Measurements from ENCODE around the gene KCNJ6.

Gene KCNJ6

GRCh38 chr21:37675202-37675801 is 241.0 kb downstream of the KCNJ6 start:
- Histone ChIP-seq H2AFZ (ENCODE audit: low read length) (no peak overlapping the region), H3K27ac (ENCODE audit: low read depth, low read length, poor library complexity, severe bottlenecking) (no peak overlapping the region), H4K20me1 (ENCODE audit: insufficient read depth, low read length) (no peaks in the 10 kb centered on the region), H3K4me3 (ENCODE audit: low read depth, low read length, poor library complexity, severe bottlenecking) (no peak overlapping the region), H3K4me1 (ENCODE audit: insufficient read depth, low read length, severe bottlenecking) (no peaks in the 10 kb centered on the region), H3K9me3 (ENCODE audit: low read length) (no peaks in the 10 kb centered on the region), H3K9ac (ENCODE audit: low read length) (no peak overlapping the region), H3K9me2 (ENCODE audit: low read depth, low read length) (no peaks in the 10 kb centered on the region), H3K36me3 (ENCODE audit: insufficient read depth, low read length) (no peaks in the 10 kb centered on the region), H3F3A (ENCODE audit: insufficient read depth, low read length) (no peaks in the 10 kb centered on the region), H3K79me2 (ENCODE audit: insufficient read depth, low read length) (no peaks in the 10 kb centered on the region), H3K27me3 (ENCODE audit: insufficient read depth, low read length) (no peaks in the 10 kb centered on the region), H3K4me2 (ENCODE audit: low read length) (no peak overlapping the region)
- TF ChIP-seq CTCF (IDR thresholded peaks at IDR 0.05; ENCODE audit: low read length): peak; percentile 85
- no peak for TF ChIP-seq EZH2 (IDR thresholded peaks at IDR 0.05; ENCODE audit: borderline replicate concordance, low read length)

- H3K9me3 ChIP-seq (ENCODE audit: low read length): no peaks in the 10 kb centered on the region
- H3F3A ChIP-seq (ENCODE audit: insufficient read depth, low read length): no peaks in the 10 kb centered on the region
- no peaks in the 10 kb centered on the region for H3K9me2 ChIP-seq (ENCODE audit: low read depth, low read length)
- TF ChIP-seq CTCF (IDR thresholded peaks at IDR 0.05; ENCODE audit: low read length) (no peak), EZH2 (IDR thresholded peaks at IDR 0.05; ENCODE audit: borderline replicate concordance, low read length) (no peak)
- H3K9ac ChIP-seq (ENCODE audit: low read length): no peak overlapping the region
- H3K36me3 ChIP-seq (ENCODE audit: insufficient read depth, low read length): no peaks in the 10 kb centered on the region
- H3K79me2 ChIP-seq (ENCODE audit: insufficient read depth, low read length): no peaks in the 10 kb centered on the region
- no peak overlapping the region for H3K27ac ChIP-seq (ENCODE audit: low read depth, low read length, poor library complexity, severe bottlenecking)
- H3K4me1 ChIP-seq (ENCODE audit: insufficient read depth, low read length, severe bottlenecking): no peaks in the 10 kb centered on the region
- no peak overlapping the region for H3K4me2 ChIP-seq (ENCODE audit: low read length)
- no peak overlapping the region for H3K4me3 ChIP-seq (ENCODE audit: low read depth, low read length, poor library complexity, severe bottlenecking)
- H4K20me1 ChIP-seq (ENCODE audit: insufficient read depth, low read length): no peaks in the 10 kb centered on the region
- H2AFZ ChIP-seq (ENCODE audit: low read length): no peak overlapping the region
- H3K27me3 ChIP-seq (ENCODE audit: insufficient read depth, low read length): no peaks in the 10 kb centered on the region
These were observed 242.3 kb downstream of the KCNJ6 start for GRCh38 chr21:37673801-37674575.

GRCh38 chr21:37671381-37671780 is 244.9 kb downstream of the KCNJ6 start:
- Histone ChIP-seq H3K27ac (ENCODE audit: low read depth, low read length, poor library complexity, severe bottlenecking) (no peak overlapping the region), H3F3A (ENCODE audit: insufficient read depth, low read length) (no peaks in the 10 kb centered on the region)

More at GRCh38 chr21:37671381-37671780, 244.9 kb downstream of the KCNJ6 start:
- Histone ChIP-seq H3K79me2 (ENCODE audit: insufficient read depth, low read length) (no peaks in the 10 kb centered on the region), H4K20me1 (ENCODE audit: insufficient read depth, low read length) (no peaks in the 10 kb centered on the region), H3K36me3 (ENCODE audit: insufficient read depth, low read length) (no peaks in the 10 kb centered on the region), H3K27me3 (ENCODE audit: insufficient read depth, low read length) (no peaks in the 10 kb centered on the region), H3K4me1 (ENCODE audit: insufficient read depth, low read length, severe bottlenecking) (no peaks in the 10 kb centered on the region), H3K9ac (ENCODE audit: low read length) (no peak overlapping the region), H3K9me3 (ENCODE audit: low read length) (no peaks in the 10 kb centered on the region), H2AFZ (ENCODE audit: low read length) (no peak overlapping the region), H3K4me2 (ENCODE audit: low read length) (no peak overlapping the region), H3K4me3 (ENCODE audit: low read depth, low read length, poor library complexity, severe bottlenecking) (no peak overlapping the region), H3K9me2 (ENCODE audit: low read depth, low read length) (no peaks in the 10 kb centered on the region)
- TF ChIP-seq CTCF (IDR thresholded peaks at IDR 0.05; ENCODE audit: low read length) (no peak), EZH2 (IDR thresholded peaks at IDR 0.05; ENCODE audit: borderline replicate concordance, low read length) (no peak)
